ENCODE data around the gene FNDC11.
"Not testable (repeated sequence)": the region's sequence is repeated elsewhere in the genome, so short reads cannot be mapped to it uniquely, and the experiment has no call there.

FNDC11 gene

GRCh38 chr20:63553933-63554290 is at the start of gene FNDC11:
TSS of gene FNDC11 (plus strand) at chr20:63554159. CDS start at chr20:63555664, 1,505 bp downstream.
- peak; percentile 18 for FAIRE-seq
- DNase-seq (ENCODE audit: insufficient read length, low spot score): no peak

- FAIRE-seq (no peak), DNase-seq (ENCODE audit: insufficient read length, low spot score) (no peak)
Measured at GRCh38 chr20:63504642-63505041, 49.3 kb upstream of the FNDC11 start.

GRCh38 chr20:63505281-63505680 is 48.7 kb upstream of the FNDC11 start:
- FAIRE-seq (no peak), DNase-seq (ENCODE audit: insufficient read length, low spot score) (no peak)

- no peak for DNase-seq (ENCODE audit: insufficient read length, low spot score)
- FAIRE-seq: no peak
Measured at GRCh38 chr20:63505723-63506122, 48.2 kb upstream of the FNDC11 start.

- FAIRE-seq (no peak), DNase-seq (ENCODE audit: insufficient read length, low spot score) (no peak)
Measured at GRCh38 chr20:63507083-63507743, 46.7 kb upstream of the FNDC11 start.

- FAIRE-seq (no peak), DNase-seq (ENCODE audit: insufficient read length, low spot score) (no peak)
Measured at GRCh38 chr20:63508072-63508768, 45.7 kb upstream of the FNDC11 start.

- DNase-seq (ENCODE audit: insufficient read length, low spot score) (no peak), FAIRE-seq (no peak)
Measured at GRCh38 chr20:63509088-63509564, 44.8 kb upstream of the FNDC11 start.

GRCh38 chr20:63513207-63513606 is 40.8 kb upstream of the FNDC11 start:
- FAIRE-seq (no peak), DNase-seq (ENCODE audit: insufficient read length, low spot score) (no peak)

GRCh38 chr20:63514520-63514919 is 39.4 kb upstream of the FNDC11 start:
- DNase-seq (ENCODE audit: insufficient read length, low spot score); FAIRE-seq: not testable (repeated sequence)

GRCh38 chr20:63517376-63518309 is 36.3 kb upstream of the FNDC11 start:
- no peak for DNase-seq (ENCODE audit: insufficient read length, low spot score)

GRCh38 chr20:63518351-63518861 is 35.6 kb upstream of the FNDC11 start:
- DNase-seq (ENCODE audit: insufficient read length, low spot score): no peak
- FAIRE-seq: no peak

More at GRCh38 chr20:63517376-63518309, 36.3 kb upstream of the FNDC11 start:
- FAIRE-seq: no peak

GRCh38 chr20:63518946-63519667 is 34.9 kb upstream of the FNDC11 start:
- no peak for FAIRE-seq
- no peak for DNase-seq (ENCODE audit: insufficient read length, low spot score)

GRCh38 chr20:63519668-63520503 is 34.1 kb upstream of the FNDC11 start:
- DNase-seq (ENCODE audit: insufficient read length, low spot score) (peak; percentile 65), FAIRE-seq (no peak)

- DNase-seq (ENCODE audit: insufficient read length, low spot score) (peak; percentile 97), FAIRE-seq (peak; percentile 76)
Measured at GRCh38 chr20:63520504-63520933, 33.4 kb upstream of the FNDC11 start, which contains the start of gene PPDPF. TSS of gene PPDPF (plus strand) at chr20:63520765. CDS start at chr20:63521309, 544 bp downstream.

- FAIRE-seq: peak; percentile 44
- DNase-seq (ENCODE audit: insufficient read length, low spot score): peak; percentile 91
Measured at GRCh38 chr20:63520934-63521601, 32.9 kb upstream of the FNDC11 start.

- FAIRE-seq: no peak
- DNase-seq (ENCODE audit: insufficient read length, low spot score): no peak
Measured at GRCh38 chr20:63521602-63522001, 32.4 kb upstream of the FNDC11 start.

GRCh38 chr20:63522091-63522868 is 31.7 kb upstream of the FNDC11 start:
- DNase-seq (ENCODE audit: insufficient read length, low spot score): no peak
- no peak for FAIRE-seq

All from GM19239 (cell line).